ENCODE measurements around the gene CDH23.

The CDH23 gene

DNA sequence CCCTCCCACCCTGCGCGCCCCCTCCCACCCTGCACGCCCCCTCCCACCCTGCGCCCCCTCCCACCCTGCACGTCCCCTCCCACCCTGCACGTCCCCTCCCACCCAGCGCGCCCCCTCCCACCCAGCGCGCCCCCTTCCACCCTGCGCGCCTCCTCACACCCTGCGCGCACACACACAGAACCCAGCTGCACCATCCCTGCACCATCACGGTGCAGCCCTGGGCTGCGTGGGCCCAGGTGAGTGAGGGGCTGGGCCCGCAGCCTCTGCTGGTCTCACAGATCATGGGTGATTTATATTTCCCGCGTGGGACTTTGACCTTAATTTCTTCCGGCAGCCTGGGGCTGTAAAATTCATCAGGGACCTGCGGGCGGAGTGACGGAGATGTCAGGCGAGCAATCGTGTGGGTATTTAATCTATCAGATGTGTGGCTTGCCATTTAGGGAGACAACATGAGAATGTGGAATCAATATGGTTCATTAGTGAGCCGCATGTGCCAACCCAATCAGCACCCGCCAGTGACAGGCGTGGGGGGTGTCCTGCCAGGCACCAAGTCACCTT, 265.1 kb downstream of the CDH23 start:
- no peak for DNase-seq (ENCODE audit: low read depth)
- H3K4me3 ChIP-seq (ENCODE audit: low read length): no peak overlapping the region
- TF ChIP-seq, protein P1, sequence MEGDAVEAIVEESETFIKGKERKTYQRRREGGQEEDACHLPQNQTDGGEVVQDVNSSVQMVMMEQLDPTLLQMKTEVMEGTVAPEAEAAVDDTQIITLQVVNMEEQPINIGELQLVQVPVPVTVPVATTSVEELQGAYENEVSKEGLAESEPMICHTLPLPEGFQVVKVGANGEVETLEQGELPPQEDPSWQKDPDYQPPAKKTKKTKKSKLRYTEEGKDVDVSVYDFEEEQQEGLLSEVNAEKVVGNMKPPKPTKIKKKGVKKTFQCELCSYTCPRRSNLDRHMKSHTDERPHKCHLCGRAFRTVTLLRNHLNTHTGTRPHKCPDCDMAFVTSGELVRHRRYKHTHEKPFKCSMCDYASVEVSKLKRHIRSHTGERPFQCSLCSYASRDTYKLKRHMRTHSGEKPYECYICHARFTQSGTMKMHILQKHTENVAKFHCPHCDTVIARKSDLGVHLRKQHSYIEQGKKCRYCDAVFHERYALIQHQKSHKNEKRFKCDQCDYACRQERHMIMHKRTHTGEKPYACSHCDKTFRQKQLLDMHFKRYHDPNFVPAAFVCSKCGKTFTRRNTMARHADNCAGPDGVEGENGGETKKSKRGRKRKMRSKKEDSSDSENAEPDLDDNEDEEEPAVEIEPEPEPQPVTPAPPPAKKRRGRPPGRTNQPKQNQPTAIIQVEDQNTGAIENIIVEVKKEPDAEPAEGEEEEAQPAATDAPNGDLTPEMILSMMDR (IDR thresholded peaks at IDR 0.05; ENCODE audit: insufficient read depth, low read depth, low read length, missing control alignments): no peak

DNA sequence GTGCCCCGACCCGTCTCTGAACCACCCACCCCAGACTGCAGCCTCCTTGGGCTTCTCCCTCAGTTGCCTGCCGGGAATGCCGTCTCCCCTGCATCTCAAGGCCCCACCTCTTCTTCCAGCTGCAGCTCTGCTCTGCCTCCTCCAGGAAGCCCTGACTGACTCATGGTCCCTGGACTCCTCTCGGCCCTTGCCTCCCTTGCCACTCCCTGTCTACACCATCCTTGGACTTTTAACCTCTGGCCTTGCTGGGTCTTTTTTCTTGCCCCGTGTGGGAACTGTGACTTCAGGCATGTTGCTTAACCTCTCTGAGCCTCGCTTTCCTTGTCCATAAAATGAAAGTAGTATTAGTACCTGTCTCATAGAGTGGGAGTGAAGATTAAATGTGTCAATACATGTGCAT, 266.6 kb downstream of the CDH23 start:
- TF ChIP-seq, protein P1 (IDR thresholded peaks at IDR 0.05; ENCODE audit: insufficient read depth, low read depth, low read length, missing control alignments): no peak

DNA sequence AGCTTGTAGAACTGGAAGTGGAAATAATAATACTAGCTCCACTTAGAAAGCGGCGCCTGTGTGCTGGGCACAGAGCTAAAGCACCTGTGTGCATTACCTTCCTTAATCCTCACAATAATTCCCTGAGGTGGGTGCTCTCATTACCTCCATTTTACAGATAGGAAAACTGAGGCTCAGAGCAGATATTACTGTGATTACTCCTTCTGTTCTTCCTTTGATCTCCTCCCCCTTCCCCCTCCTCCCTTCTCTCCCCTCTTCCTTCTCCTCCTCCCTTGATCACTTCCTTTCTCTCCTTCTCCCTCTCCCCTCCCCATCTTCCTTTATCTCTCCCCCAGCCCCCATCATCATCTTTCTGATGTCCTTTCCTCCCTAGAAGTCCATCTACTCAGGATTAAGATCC, 267.9 kb downstream of the CDH23 start:
- no peak for DNase-seq (ENCODE audit: low read depth)
- H3K4me3 ChIP-seq (ENCODE audit: low read length): no peak overlapping the region
- TF ChIP-seq, protein P1 (IDR thresholded peaks at IDR 0.05; ENCODE audit: insufficient read depth, low read depth, low read length, missing control alignments): no peak

More for the DNA sequence above, 266.6 kb downstream of the CDH23 start:
- DNase-seq (ENCODE audit: low read depth): no peak
- H3K4me3 ChIP-seq (ENCODE audit: low read length): no peak overlapping the region

DNA sequence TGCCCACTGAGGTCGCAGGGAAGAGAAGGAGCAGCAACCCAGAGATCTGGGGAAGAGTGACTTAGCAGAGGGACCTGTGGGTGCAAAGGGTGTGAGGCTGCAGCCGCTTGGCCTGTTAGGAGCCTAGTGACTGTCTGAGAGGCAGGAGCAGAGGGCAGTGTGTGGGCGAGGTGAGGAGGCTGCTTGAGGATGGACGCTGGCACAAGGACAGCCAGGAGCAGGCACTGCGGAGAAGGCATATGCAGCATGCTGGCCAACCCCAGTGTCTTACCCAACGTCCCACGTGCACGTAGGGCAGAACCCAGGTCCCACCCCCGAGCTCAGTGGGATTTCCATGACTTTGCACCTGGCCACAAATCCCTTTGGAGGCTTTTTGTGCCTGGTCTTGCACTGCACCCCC, 268.7 kb downstream of the CDH23 start:
- DNase-seq (ENCODE audit: low read depth): no peak
- no peak overlapping the region for H3K4me3 ChIP-seq (ENCODE audit: low read length)
- TF ChIP-seq, protein P1 (IDR thresholded peaks at IDR 0.05; ENCODE audit: insufficient read depth, low read depth, low read length, missing control alignments): no peak

DNA sequence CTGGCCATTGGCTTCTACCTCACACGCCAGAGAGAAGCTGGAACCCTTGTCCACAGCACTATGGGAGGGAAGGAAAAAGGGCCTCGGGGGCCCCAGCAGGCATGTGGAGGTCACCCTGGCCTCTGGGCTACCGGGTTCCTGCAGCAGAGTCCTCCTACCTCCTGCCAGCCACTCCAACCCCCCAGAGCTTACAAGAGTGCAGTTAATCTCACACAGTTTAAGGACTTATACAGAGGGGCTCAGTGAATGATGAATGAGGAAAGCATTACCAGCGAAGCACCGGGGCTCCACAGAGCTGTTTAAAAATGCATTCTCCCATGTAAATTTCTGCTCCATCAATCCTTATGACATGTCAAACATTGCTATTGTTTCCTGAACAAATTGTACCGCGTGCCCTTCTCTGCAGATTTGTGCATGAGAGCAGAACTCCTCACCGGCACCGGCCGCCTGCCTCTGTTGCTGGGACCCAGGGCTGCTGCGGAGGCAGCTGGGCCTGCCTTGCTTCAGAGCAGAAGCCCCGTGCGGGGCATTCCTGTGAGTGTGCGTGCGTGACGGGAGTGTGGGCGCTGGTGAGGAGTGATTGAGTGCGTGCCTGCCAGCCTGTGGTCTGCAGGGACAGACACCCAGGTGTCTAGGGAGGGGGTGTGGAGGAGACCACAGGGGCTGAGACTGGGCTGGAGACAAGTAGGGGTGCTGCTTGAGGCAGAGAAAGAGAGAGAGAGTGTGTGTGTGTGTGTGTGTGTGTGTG, 270.1 kb downstream of the CDH23 start:
- no peak overlapping the region for H3K4me3 ChIP-seq (ENCODE audit: low read length)
- DNase-seq (ENCODE audit: low read depth): no peak
- TF ChIP-seq, protein P1 (IDR thresholded peaks at IDR 0.05; ENCODE audit: insufficient read depth, low read depth, low read length, missing control alignments): no peak

DNA sequence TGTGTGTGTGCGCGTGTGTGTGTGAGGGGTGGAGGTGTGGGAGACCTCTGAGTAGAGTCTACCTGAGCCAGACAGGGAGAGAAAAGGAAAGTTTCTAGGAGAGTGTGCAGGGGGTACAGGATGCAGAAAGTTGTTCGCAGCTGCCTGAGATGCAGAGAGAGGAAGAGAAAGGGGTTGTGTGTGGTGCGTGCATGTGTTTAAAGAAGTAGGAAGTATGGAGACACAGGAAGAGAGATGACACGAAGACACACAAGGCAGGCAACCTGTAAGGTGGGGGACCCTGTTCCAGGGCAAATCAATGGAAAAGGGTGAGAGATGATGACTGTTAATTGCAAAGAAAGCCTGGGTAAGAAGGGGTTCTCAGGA, 270.6 kb downstream of the CDH23 start:
- no peak for DNase-seq (ENCODE audit: low read depth)
- no peak overlapping the region for H3K4me3 ChIP-seq (ENCODE audit: low read length)
- TF ChIP-seq, protein P1 (IDR thresholded peaks at IDR 0.05; ENCODE audit: insufficient read depth, low read depth, low read length, missing control alignments): no peak

Data from epithelial cell of esophagus (primary cell).